GM19468 (cell line): ENCODE measurements around the gene ZNF74.
A peak's percentile ranks its signal among the peaks of the same experiment; 100 is the strongest.

ENCODE experiments used
- ATAC-seq: cut with Tn5 transposase; IDR thresholded peaks from one replicate; pipeline ENCODE4 v1.9.1; 2021; ENCODE audit warnings: mild to moderate bottlenecking, moderate library complexity, moderate number of reproducible peaks; ENCODE audit not compliant: unreplicated experiment; ENCODE audit errors: extremely low read depth

Gene ZNF74

GRCh38 chr22:20429254-20430100 is 35.5 kb downstream of the ZNF74 start:
- peak; percentile 30 for ATAC-seq

DNA sequence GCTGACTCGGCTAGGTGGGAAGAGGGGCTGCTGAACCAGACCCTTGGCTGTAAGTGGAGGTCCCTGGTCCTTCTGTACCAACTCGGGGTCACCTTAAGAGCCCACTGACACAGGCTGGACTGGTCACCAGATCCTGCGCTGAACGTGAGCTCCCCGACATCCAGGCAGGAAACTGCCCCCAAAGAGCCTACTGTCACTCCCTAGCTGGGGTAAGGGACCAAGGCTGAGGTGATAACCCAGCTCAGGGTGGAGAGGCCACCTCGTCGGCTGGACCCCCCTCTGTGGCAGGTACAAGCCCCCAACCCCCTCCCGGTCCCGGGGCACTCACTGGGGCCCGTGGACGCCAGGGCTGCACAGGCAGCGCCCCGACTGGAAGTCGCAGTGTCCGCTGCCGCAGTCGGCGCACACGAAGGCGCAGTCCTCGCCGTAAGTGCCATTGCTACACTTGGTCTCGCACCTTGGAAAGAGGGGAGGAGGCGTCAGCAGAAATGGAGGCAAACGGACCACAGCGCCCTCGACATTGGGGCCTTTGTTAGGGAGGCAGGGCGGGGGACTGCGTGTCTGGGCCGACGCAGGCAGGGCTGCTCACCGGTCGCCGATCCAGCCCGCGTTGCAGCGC is 36.3 kb downstream of the ZNF74 start:
- no peak for ATAC-seq

GRCh38 chr22:20430720-20431510 is 37.0 kb downstream of the ZNF74 start:
- no peak for ATAC-seq

GRCh38 chr22:20431511-20432192 is 37.7 kb downstream of the ZNF74 start:
- no peak for ATAC-seq

DNA sequence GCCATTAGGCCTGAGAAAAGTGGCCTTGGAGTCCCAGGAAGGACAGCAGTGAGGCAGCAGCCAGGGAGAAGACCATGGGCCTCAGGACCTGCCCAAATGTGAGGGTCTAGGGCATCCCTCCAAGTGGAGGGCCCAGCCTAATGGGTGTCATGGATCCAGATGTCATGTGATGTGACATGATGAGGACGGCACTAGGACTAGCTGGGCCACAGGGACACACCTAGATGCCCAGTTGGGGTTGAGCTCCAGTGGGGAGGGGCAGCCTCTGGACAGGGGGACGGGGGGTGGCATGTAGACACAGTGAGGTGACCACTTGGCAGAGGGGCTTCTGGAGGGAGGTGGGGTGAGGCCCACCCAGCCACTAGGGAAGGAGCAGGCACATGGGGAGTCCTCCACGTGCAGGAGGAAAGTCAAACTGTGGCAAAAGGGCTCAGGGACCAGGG is 38.3 kb downstream of the ZNF74 start:
- ATAC-seq, result no peak

GRCh38 chr22:20433191-20433590 is 39.2 kb downstream of the ZNF74 start:
- no peak for ATAC-seq

- no peak for ATAC-seq
These were observed 39.8 kb downstream of the ZNF74 start for GRCh38 chr22:20433686-20434241.

DNA sequence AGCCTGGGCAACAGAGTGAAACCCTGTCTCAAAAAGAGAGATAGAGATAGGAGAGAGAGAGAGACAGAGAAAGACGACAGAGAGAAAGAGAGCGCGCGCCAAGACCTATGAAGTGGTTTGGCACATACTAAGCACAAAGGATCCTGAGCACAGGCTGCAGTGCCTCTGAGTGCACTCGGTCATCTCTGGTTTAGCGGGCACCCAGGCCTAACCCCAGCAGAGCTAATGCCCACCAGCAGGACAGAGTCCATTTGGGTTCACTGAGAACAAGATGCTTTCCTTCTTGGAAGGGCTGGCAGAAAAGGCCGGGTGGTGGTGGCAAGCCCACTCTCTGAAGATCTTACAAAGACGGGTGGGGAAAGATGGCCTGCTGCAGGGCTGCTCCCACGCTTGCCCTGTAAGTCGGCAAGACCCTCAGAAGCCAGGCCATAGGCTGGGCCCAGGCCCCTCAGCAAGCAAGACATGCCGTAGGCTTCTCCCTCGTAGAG is 40.4 kb downstream of the ZNF74 start:
- ATAC-seq, result no peak

DNA sequence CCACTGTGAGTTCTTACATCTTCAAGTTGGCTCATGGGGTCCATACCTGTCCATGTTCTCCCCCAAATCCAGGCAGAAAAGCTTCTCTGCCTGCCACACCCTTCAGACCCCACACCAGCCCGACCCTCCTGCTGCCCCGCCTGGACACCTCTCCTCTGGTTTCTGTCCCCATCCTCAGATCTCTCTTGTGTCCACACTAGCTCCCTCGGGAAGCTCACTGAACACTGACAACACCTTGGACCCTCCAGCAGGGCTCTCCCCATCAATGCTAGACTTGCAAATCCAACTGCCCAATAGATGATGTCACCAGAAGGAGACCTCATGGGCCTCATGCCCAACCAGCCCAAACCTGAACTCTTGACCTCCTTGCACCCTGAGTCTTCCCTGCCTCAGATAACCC is 40.8 kb downstream of the ZNF74 start:
- no peak for ATAC-seq

DNA sequence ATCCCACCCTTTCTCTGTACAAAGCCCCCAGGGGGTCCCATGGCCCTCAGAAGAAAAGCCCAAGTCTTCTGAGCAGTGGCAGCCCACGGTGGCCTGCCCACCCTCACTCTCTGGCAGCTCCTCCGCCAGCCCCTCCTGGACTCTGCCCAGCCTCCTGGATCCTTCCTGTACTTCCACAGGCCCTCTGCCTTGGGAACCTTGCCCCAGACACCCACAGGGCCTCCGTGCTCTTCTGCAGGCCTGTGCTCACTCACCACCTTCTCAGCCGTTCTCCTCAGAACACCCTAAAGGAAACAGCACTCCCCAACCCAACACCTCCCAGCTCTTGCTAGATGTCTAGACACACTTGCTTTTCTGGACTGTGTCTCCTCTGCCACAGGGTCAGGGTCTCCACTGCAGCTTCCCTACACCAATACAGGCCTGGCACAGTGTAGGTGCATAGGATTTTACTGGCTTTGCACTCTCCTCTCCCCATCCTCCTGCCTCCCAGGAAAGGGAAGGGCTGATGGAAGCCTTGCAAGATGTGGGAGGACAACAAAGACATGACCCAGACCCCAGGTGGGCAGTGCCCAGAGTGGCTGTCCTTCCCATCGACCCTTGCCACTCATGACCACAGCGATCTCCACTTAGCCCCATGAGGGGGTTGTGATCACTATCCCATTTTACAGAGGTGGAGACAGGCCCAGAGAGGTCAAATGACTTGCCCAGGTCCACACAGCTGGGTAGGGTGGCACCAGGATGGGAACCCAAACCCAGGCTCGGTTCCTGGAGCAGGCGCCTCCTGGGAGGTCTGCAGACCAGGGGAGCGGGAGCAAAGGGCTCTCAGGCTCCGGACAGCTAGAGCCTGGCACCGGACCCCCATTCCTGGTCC is 41.7 kb downstream of the ZNF74 start:
- no peak for ATAC-seq

GRCh38 chr22:20436307-20436767 is 42.4 kb downstream of the ZNF74 start:
- no peak for ATAC-seq

GRCh38 chr22:20436768-20437612 is 43.0 kb downstream of the ZNF74 start:
- no peak for ATAC-seq

DNA sequence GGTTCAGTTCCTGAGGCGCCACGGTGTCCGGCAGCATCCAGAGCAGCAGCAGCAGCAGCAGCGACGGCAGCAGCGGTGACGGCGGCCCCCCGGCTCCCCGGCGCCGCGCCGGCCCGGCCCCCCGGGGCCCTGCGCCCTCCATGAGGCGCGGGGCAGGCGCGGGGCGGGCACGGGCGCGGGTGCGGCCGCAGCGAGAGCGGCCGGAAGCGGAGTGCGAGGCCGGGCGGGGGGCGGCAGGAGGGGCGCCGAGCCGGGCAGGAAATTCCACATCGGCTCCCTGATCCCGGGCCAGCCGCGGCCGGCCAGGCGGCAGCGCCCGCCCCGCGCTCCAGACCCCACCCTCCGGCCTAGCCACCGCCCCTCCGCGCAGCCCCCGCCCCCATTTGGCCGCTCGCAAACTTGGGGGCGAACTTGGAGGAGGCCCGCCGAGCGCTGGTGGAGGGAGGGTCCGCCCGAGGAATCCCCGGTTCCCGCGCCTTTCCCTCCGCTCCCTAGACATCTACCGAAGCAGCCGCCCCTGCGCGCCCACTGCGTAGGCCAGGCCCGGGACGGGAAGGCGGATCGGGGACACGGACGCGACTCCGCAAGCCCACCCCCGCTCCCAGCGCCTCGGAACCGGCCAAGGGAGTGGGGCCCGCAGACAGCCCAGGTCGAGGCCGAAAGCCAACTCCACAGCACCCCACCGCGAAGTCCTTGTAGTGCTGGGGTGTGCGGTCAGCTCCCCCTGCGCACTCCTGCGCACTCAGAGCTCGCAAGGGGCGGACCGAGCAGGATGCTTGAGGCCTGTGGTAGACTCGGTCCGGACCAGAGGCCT is 43.9 kb downstream of the ZNF74 start, which contains the start of gene SCARF2:
SCARF2 (minus strand) TSS at position 213 of the 814 bp plus-strand sequence; CDS start at position 142, 71 bp downstream.
- no peak for ATAC-seq

GRCh38 chr22:20438427-20438677 is 44.4 kb downstream of the ZNF74 start:
- no peak for ATAC-seq

- ATAC-seq, result no peak
These were observed 44.9 kb downstream of the ZNF74 start for GRCh38 chr22:20438678-20439492.

GRCh38 chr22:20439556-20439927 is 45.6 kb downstream of the ZNF74 start:
- no peak for ATAC-seq
